Endothelial cell of umbilical vein (primary cell): ENCODE results near the gene LRRC8E. TPM values are rescaled to one million over a fixed set of nuclear protein-coding genes. Genes with fewer than 3 reads are reported as not detected.

Experiments
- BruUV-seq: library from RNA; stranded (reverse); fragments of 400-500 nt; replicated peaks from 2 replicates; lab custom pipeline; 2021; lab: Mats Ljungman, UMichigan
- CTCF ChIA-PET: fragments of 300-600, 350-600 bp; sonication (Branson Sonifier 250); formaldehyde crosslinking; loops from one replicate; lab custom pipeline; 2021; ENCODE audit warnings: antibody characterized with exemption, inconsistent platforms; lab: Charles Lee
- POLR2A ChIA-PET: fragments of 300-600, 350-600 bp; sonication (Branson Sonifier 250); formaldehyde crosslinking; loops from one replicate; lab custom pipeline; 2021; ENCODE audit warnings: antibody characterized with exemption, inconsistent platforms; lab: Charles Lee
- DNase-seq: peaks from one replicate; pipeline ENCODE4 v3.0.0-alpha.2; 2011; ENCODE audit warnings: low read depth, low spot score
- FAIRE-seq: peaks from 2 replicates; lab custom pipeline; 2011; peaks lifted over from hg19 to GRCh38; lab: Jason Lieb, UNC
- H2AFZ ChIP-seq: 2 replicates; pipeline ENCODE4 v1.6.0; 2012; ENCODE audit warnings: low read depth, low read length, control low read depth, inconsistent platforms
- H3K27ac ChIP-seq: 2 replicates; pipeline ENCODE4 v1.5.1; 2011; ENCODE audit warnings: low read depth, mild to moderate bottlenecking, control low read depth, low read length, moderate library complexity; ENCODE audit not compliant: insufficient read depth
- H3K27me3 ChIP-seq, 2 experiments: 2 replicates each; pipeline versions ENCODE4 v1.6.0 to v1.6.1; 2011; ENCODE audit warnings: low read length in 2 of 2, mixed read lengths in 1 of 2; ENCODE audit not compliant: control insufficient read depth in 2 of 2, insufficient read depth in 2 of 2
- H3K36me3 ChIP-seq, 2 experiments: 2 replicates in 1 of 2; 3 replicates in 1 of 2; pipeline ENCODE4 v1.5.1; 2011; ENCODE audit warnings: low read length in 2 of 2, mild to moderate bottlenecking in 1 of 2, moderate library complexity in 1 of 2; ENCODE audit not compliant: control insufficient read depth in 2 of 2, insufficient read depth in 2 of 2; ENCODE audit errors: extremely low read depth in 1 of 2
- H3K4me1 ChIP-seq: 3 replicates; pipeline ENCODE4 v1.5.1; 2011; ENCODE audit warnings: mild to moderate bottlenecking, low read length; ENCODE audit not compliant: control insufficient read depth, insufficient read depth; ENCODE audit errors: extremely low read depth
- H3K4me2 ChIP-seq: 2 replicates; pipeline ENCODE4 v1.6.1; 2011; ENCODE audit warnings: low read length, control low read depth, mixed read lengths; ENCODE audit not compliant: insufficient read depth
- H3K4me3 ChIP-seq, 3 experiments: fragments of 200-600 bp in 1 of 3; sonication (generic), shearing (Covaris generic) in 1 of 3; replicated peaks in 1 of 3; 2 replicates each; pipeline ENCODE4 v1.5.1; 2011 to 2016; ENCODE audit warnings: control low read depth in 3 of 3, low read length in 3 of 3, mild to moderate bottlenecking in 2 of 3, inconsistent platforms in 1 of 3, low read depth in 1 of 3, moderate library complexity in 1 of 3; ENCODE audit not compliant: insufficient read depth in 1 of 3
- H3K79me2 ChIP-seq: 2 replicates; pipeline ENCODE4 v1.6.0; 2012; ENCODE audit warnings: low read length, inconsistent platforms; ENCODE audit not compliant: control insufficient read depth, insufficient read depth
- H3K9ac ChIP-seq: replicated peaks from 2 replicates; pipeline ENCODE3; 2011; ENCODE audit warnings: low read length, control low read depth; ENCODE audit not compliant: insufficient read depth; ENCODE audit errors: extremely low read depth
- H3K9me1 ChIP-seq: replicated peaks from 3 replicates; pipeline ENCODE4 v1.6.0; 2011; ENCODE audit warnings: mild to moderate bottlenecking, low read length; ENCODE audit not compliant: control insufficient read depth, insufficient read depth; ENCODE audit errors: extremely low read depth
- H3K9me3 ChIP-seq: replicated peaks from 2 replicates; pipeline ENCODE4 v1.5.1; 2012; ENCODE audit warnings: low read length, inconsistent platforms; ENCODE audit not compliant: control insufficient read depth, insufficient read depth
- H4K20me1 ChIP-seq: replicated peaks from 2 replicates; pipeline ENCODE3; 2011; ENCODE audit warnings: mild to moderate bottlenecking, low read length; ENCODE audit not compliant: control insufficient read depth, insufficient read depth; ENCODE audit errors: extremely low read depth
- CTCF ChIP-seq, 2 donors: IDR thresholded peaks; 1 replicate in 1 of 2; 2 replicates in 1 of 2; pipeline ENCODE4 v1.5.1; 2011; ENCODE audit warnings: low read length in 2 of 2, mild to moderate bottlenecking in 2 of 2, moderate library complexity in 2 of 2, control low read depth in 1 of 2, inconsistent platforms in 1 of 2, low read depth in 1 of 2; ENCODE audit not compliant: insufficient read depth in 1 of 2; ENCODE audit errors: extremely low read depth in 1 of 2
- EZH2 ChIP-seq: IDR thresholded peaks from 2 replicates; pipeline ENCODE4 v1.6.1; 2012; ENCODE audit warnings: borderline replicate concordance, low read depth, mild to moderate bottlenecking, moderate library complexity, low read length, inconsistent platforms; ENCODE audit not compliant: severe bottlenecking
- FOS ChIP-seq: IDR thresholded peaks from 2 replicates; pipeline ENCODE4 v1.6.1; 2011; ENCODE audit warnings: mild to moderate bottlenecking, low read length, moderate library complexity, borderline replicate concordance; ENCODE audit not compliant: insufficient read depth
- GATA2 ChIP-seq: IDR thresholded peaks from 2 replicates; pipeline ENCODE4 v1.7.0; 2011; ENCODE audit warnings: low read depth, mild to moderate bottlenecking, moderate library complexity, mixed read lengths, low read length; ENCODE audit not compliant: insufficient read length, insufficient read depth
- JUN ChIP-seq: IDR thresholded peaks from 2 replicates; pipeline ENCODE4 v1.6.1; 2011; ENCODE audit warnings: borderline replicate concordance, low read depth; ENCODE audit not compliant: insufficient read length, insufficient read depth
- MAX ChIP-seq: IDR thresholded peaks from 2 replicates; pipeline ENCODE4 v1.6.1; 2011; ENCODE audit not compliant: insufficient read depth, insufficient read length
- MYC ChIP-seq: IDR thresholded peaks from one replicate; pipeline ENCODE4 v1.6.1; 2011; ENCODE audit warnings: mild to moderate bottlenecking, low read depth, low read length
- POLR2A ChIP-seq: IDR thresholded peaks from 2 replicates; pipeline ENCODE4 v1.6.1; 2012; ENCODE audit warnings: low read depth, mild to moderate bottlenecking, control low read depth, low read length
- POLR2AphosphoS5 ChIP-seq: IDR thresholded peaks from 2 replicates; pipeline ENCODE4 v1.6.1; 2012; ENCODE audit warnings: low read depth, mild to moderate bottlenecking, control low read depth, low read length, moderate library complexity; ENCODE audit not compliant: insufficient read depth
- dilution Hi-C: fragments of 300-500 bp; cut with MboI; formaldehyde crosslinking; loops from one replicate; pipeline ENCODE4 v1.15.0; 2019; ENCODE audit warnings: low sequenced_read_pairs; ENCODE audit not compliant: extremely low pct_ligation_motif_present
- intact Hi-C: fragments of 100-400 bp; cut with micrococcal nuclease; formaldehyde crosslinking; loops from one replicate; pipeline ENCODE4 v1.10.0; 2022
- polyA plus RNA-seq, 4 experiments: library from polyadenylated mRNA; depleted of rRNA in 3 of 4; stranded (reverse) in 3 of 4; unstranded in 1 of 4; fragments of >200 nt; gene quantifications; 2 replicates each; pipeline versions ENCODE4 v1.2.1 to v1.2.3, GENCODE V29; 2011 to 2012; ENCODE audit warnings: missing spikeins in 1 of 4
- total RNA-seq: library from RNA; stranded (reverse); gene quantifications from 2 replicates; pipeline ENCODE4 v1.2.3, GENCODE V29; 2021

LRRC8E gene
- total and polyA plus RNA-seq, 2 donors (not counting 3 experiments of a cell fraction or from before 2014, with no cell fraction given) = 1.1 to 1.6 TPM

GRCh38 chr19:7901337-7901736 is 13.0 kb downstream of the LRRC8E start:
- no peak for FAIRE-seq
- peaks cover 23% of the 10 kb centered on the region for H3K79me2 ChIP-seq
- ChIA-PET POLR2A (interaction anchor here (0.7 kb wide), 1 partner anchor 343 kb away, joined by 3 read pairs; no protein-coding TSS in a partner anchor), CTCF (interaction anchor here (1.0 to 2.6 kb wide), 2 partner anchors 32 to 42 kb away, joined by 4 to 14 read pairs; partner anchors contain the start of gene TIMM44)
- H3K9ac ChIP-seq = no peak overlapping the region
- H3K4me2 ChIP-seq = no peak overlapping the region
- intact Hi-C loops = no loop called here
- TF ChIP-seq FOS (no peak), MYC (no peak), CTCF (IDR thresholded peaks at IDR 0.05; ENCODE audit: extremely low read depth in 1 of 2, insufficient read depth in 1 of 2, low read depth in 1 of 2, low read length in 2 of 2) (no peak), JUN (no peak), EZH2 (no peak), POLR2A (no peak), GATA2 (no peak), MAX (no peak), POLR2AphosphoS5 (no peak)
- H3K4me1 ChIP-seq = peaks cover 16% of the 10 kb centered on the region
- no peak for DNase-seq
- H3K9me1 ChIP-seq = no peaks in the 10 kb centered on the region
- no peaks in the 10 kb centered on the region for H3K9me3 ChIP-seq
- BruUV-seq = no TSS peak
- H3K36me3 ChIP-seq = no peaks in the 10 kb centered on the region
- H3K4me3 ChIP-seq = no peak overlapping the region
- no peaks in the 10 kb centered on the region for H4K20me1 ChIP-seq
- H2AFZ ChIP-seq = no peak overlapping the region
- H3K27ac ChIP-seq = no peak overlapping the region
- dilution Hi-C loops = no loop called here
- H3K27me3 ChIP-seq = no peaks in the 10 kb centered on the region
